ENCODE measurements around the gene UBAC1.

DNA sequence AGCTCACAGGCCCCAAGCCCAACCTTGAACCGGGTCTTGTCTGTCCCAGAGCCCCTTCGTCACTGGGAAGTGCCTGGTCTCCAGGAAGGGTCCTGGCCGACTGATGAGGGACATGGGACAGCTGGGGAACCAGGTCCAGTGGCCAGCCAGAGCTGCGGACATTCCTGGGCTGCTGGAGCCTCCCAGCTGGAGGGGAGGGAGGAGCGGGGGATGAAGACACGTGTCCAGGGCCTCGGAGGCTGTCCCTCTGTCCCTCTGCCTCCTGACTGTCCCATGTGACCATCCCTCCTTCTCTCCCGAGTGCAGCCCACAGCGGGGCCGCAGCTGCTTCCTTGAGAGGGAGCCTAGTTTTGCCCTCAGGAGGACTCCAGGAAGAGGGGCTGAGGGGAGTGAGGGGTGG, 41.7 kb upstream of the UBAC1 start:
- TF ChIP-seq EP300 (IDR thresholded peaks at IDR 0.05; ENCODE audit: borderline replicate concordance in 1 of 2, control insufficient read depth in 1 of 2, low read depth in 2 of 2, low read length in 2 of 2) (no peak), POLR2A (IDR thresholded peaks at IDR 0.05; ENCODE audit: low read depth, low read length) (no peak), JUNB (IDR thresholded peaks at IDR 0.05) (no peak), SIN3A (IDR thresholded peaks at IDR 0.05; ENCODE audit: low read depth, low read length) (no peak), RCOR1 (conservative IDR thresholded peaks at IDR 0.05; ENCODE audit: low read depth, low read length) (no peak), BRCA1 (IDR thresholded peaks at IDR 0.05; ENCODE audit: low read depth, low read length) (no peak), RELB (IDR thresholded peaks at IDR 0.05; ENCODE audit: low read depth) (no peak), NR2F1 (conservative IDR thresholded peaks at IDR 0.05) (no peak), HDAC2 (IDR thresholded peaks at IDR 0.05) (no peak)
- TF ChIP-seq, protein P1, sequence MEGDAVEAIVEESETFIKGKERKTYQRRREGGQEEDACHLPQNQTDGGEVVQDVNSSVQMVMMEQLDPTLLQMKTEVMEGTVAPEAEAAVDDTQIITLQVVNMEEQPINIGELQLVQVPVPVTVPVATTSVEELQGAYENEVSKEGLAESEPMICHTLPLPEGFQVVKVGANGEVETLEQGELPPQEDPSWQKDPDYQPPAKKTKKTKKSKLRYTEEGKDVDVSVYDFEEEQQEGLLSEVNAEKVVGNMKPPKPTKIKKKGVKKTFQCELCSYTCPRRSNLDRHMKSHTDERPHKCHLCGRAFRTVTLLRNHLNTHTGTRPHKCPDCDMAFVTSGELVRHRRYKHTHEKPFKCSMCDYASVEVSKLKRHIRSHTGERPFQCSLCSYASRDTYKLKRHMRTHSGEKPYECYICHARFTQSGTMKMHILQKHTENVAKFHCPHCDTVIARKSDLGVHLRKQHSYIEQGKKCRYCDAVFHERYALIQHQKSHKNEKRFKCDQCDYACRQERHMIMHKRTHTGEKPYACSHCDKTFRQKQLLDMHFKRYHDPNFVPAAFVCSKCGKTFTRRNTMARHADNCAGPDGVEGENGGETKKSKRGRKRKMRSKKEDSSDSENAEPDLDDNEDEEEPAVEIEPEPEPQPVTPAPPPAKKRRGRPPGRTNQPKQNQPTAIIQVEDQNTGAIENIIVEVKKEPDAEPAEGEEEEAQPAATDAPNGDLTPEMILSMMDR (IDR thresholded peaks at IDR 0.05 in 2 of 3, conservative IDR thresholded peaks at IDR 0.05 in 1 of 3; ENCODE audit: control insufficient read depth in 2 of 3, extremely low read depth in 1 of 3, insufficient read depth in 1 of 3, low read depth in 3 of 3, low read length in 3 of 3): no peak
